Ishikawa (cell line): Measurements from ENCODE around the gene PPP2R5B.

Experiments used
- MAX ChIP-seq: IDR thresholded peaks from 2 replicates; pipeline ENCODE4 v1.6.1; 2012
- REST ChIP-seq: IDR thresholded peaks from 2 replicates; pipeline ENCODE4 v1.6.1; 2012; ENCODE audit warnings: low read depth, mild to moderate bottlenecking
- TCF12 ChIP-seq: IDR thresholded peaks from 2 replicates; pipeline ENCODE4 v1.6.1; 2012; ENCODE audit warnings: low read depth
- YY1 ChIP-seq: IDR thresholded peaks from 2 replicates; pipeline ENCODE4 v1.6.1; 2012; ENCODE audit warnings: low read depth
- ZBTB7A ChIP-seq: IDR thresholded peaks from 2 replicates; pipeline ENCODE4 v1.6.1; 2012; ENCODE audit warnings: low read depth

DNA sequence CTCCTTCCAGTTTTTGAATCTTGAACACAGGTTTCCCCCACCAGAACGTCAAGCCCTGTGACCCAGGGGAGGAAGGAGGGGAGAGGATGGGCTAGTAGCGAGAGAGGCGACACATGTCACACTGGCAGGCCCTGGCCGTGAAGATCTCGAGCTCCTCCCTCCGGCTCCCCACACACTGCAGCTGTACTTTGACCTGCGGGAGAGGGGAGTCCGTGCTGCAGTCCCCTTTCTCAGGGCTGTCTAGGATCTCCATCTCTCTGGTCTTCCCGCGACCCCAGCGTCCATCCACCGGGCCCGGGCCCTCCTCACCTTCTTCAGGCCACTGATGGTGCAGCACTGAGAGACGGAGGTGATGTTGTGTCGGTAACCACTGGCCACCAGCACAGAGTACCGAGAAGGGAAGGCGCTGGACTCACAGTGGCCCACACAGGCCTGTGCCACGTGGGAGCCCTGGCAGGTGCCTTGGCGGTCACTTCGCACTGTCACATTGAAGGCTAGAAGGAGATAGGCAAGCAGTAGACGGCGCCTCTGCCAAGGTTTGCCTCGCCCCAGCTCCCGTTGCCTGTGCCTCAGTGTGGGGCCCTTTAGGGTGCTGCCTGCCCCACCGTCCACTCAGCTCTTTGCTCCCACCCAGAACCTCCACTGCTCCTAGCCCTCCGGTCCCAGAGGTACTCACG is 10.3 kb downstream of the PPP2R5B start:
- no peak for TF ChIP-seq YY1
- TF ChIP-seq MAX, result no peak
- TF ChIP-seq REST, result no peak
- TF ChIP-seq ZBTB7A, result no peak
- no peak for TF ChIP-seq TCF12
